GM12878 (cell line): Measurements from ENCODE around the gene UBR7. TPM values are rescaled to one million over a fixed set of nuclear protein-coding genes. Genes with fewer than 3 reads are reported as not detected.

Experiments used
- ATAC-seq: fragments of 200-7000 bp; cut with Tn5 transposase; 3 replicates; pipeline ENCODE4 v1.9.1; 2020; ENCODE audit warnings: mild to moderate bottlenecking, moderate library complexity
- BruUV-seq: library from RNA; stranded (reverse); fragments of 400-500 nt; replicated peaks from 2 replicates; lab custom pipeline; 2021; lab: Mats Ljungman, UMichigan
- CTCF ChIA-PET: fragments of 300-600 bp; sonication (Branson Sonifier 250); formaldehyde crosslinking; extraction: SDS; loops from one replicate; lab custom pipeline; 2021; ENCODE audit warnings: inconsistent platforms; lab: Yijun Ruan, JAX
- POLR2A ChIA-PET: fragments of 350-600 bp; formaldehyde crosslinking; extraction: SDS; loops from one replicate; lab custom pipeline; 2021; ENCODE audit warnings: inconsistent platforms; lab: Charles Lee
- RAD21 ChIA-PET: fragments of 300-600 bp; sonication (Branson Sonifier 250); formaldehyde crosslinking; loops from one replicate; lab custom pipeline; 2023; ENCODE audit warnings: antibody characterized with exemption; ENCODE audit not compliant: unreplicated experiment; lab: Charles Lee
- SMC1A ChIA-PET: fragments of 300-600 bp; sonication (Branson Sonifier 250); formaldehyde crosslinking; loops from one replicate; lab custom pipeline; 2023; ENCODE audit not compliant: unreplicated experiment, uncharacterized antibody; lab: Charles Lee
- DNase-seq: peaks from one replicate; pipeline ENCODE4 v3.0.0-alpha.2; 2011; ENCODE audit warnings: low read depth, low spot score
- FAIRE-seq: peaks from 3 replicates; lab custom pipeline; 2011; peaks lifted over from hg19 to GRCh38; lab: Jason Lieb, UNC
- H2AFZ ChIP-seq: 2 replicates; pipeline ENCODE4 v1.6.0; 2011; ENCODE audit warnings: low read depth, low read length, control low read depth; ENCODE audit not compliant: control insufficient read depth
- H3K27ac ChIP-seq: 2 replicates; pipeline ENCODE4 v1.5.1; 2011; ENCODE audit warnings: control low read depth; ENCODE audit not compliant: control insufficient read depth, insufficient read depth
- H3K27me3 ChIP-seq, 2 experiments: replicated peaks in 1 of 2; 2 replicates each; pipeline versions ENCODE4 v1.6.0 to v1.6.1; 2011; ENCODE audit warnings: low read length in 1 of 2; ENCODE audit not compliant: control insufficient read depth in 2 of 2, insufficient read depth in 2 of 2
- H3K36me3 ChIP-seq, 2 experiments: 2 replicates each; pipeline ENCODE4 v1.5.1; 2011; ENCODE audit warnings: low read length in 1 of 2; ENCODE audit not compliant: control insufficient read depth in 2 of 2, insufficient read depth in 2 of 2
- H3K4me1 ChIP-seq: 2 replicates; pipeline ENCODE4 v1.6.1; 2011; ENCODE audit warnings: mild to moderate bottlenecking, low read length, moderate library complexity, mixed read lengths; ENCODE audit not compliant: control insufficient read depth, insufficient read depth
- H3K4me2 ChIP-seq: 2 replicates; pipeline ENCODE4 v1.6.0; 2011; ENCODE audit warnings: control low read depth; ENCODE audit not compliant: control insufficient read depth, insufficient read depth
- H3K4me3 ChIP-seq: fragments of 200-600 bp; sonication (generic); 2 replicates; pipeline ENCODE4 v1.5.1; 2016
- H3K79me2 ChIP-seq: 2 replicates; pipeline ENCODE4 v1.6.0; 2011; ENCODE audit warnings: low read length; ENCODE audit not compliant: control insufficient read depth, insufficient read depth
- H3K9ac ChIP-seq: 2 replicates; pipeline ENCODE4 v1.8.0; 2011; ENCODE audit warnings: low read length, control low read depth, mixed read lengths; ENCODE audit not compliant: control insufficient read depth, insufficient read depth
- H3K9me3 ChIP-seq: replicated peaks from 3 replicates; pipeline ENCODE4 v1.5.1; 2011; ENCODE audit warnings: mild to moderate bottlenecking, low read length; ENCODE audit not compliant: control insufficient read depth, insufficient read depth
- H4K20me1 ChIP-seq: 2 replicates; pipeline ENCODE4 v1.6.0; 2011; ENCODE audit not compliant: control insufficient read depth, insufficient read depth
- KAT2A ChIP-seq: conservative IDR thresholded peaks from 2 replicates; pipeline ENCODE4 v1.6.1; 2011; ENCODE audit warnings: low read depth, low read length; ENCODE audit not compliant: control insufficient read depth
- WGBS: methylation state at CpG from one replicate; pipeline ENCODE4 v1.1.6; 2016; ENCODE audit warnings: low lambda C conversion rate; ENCODE audit not compliant: insufficient replicate concordance, insufficient coverage; ENCODE audit errors: missing lambda C conversion rate; 5-methylcytosine and 5-hydroxymethylcytosine counted together
- in situ Hi-C: fragments of 300-500 bp; cut with MboI; formaldehyde crosslinking; loops from 9 replicates; pipeline ENCODE4 v1.14.3; 2018; ENCODE audit warnings: mixed read lengths
- intact Hi-C: fragments of 100-400 bp; cut with micrococcal nuclease; formaldehyde crosslinking; loops from one replicate; pipeline ENCODE4 v1.14.2; 2022; ENCODE audit not compliant: unreplicated experiment
- polyA plus RNA-seq, 11 experiments: library from polyadenylated mRNA; depleted of rRNA in 4 of 11; unstranded in 6 of 11; stranded (reverse) in 5 of 11; fragments of >200 nt; fragmentation: Nextera tagmentation in 4 of 11; fragmentation: Illumina TruSeq in 1 of 11; extraction: Ambion mirVana in 4 of 11; extraction: Trizol in 1 of 11; gene quantifications; 1 replicate in 1 of 11; 2 replicates in 10 of 11; pipeline versions ENCODE4 v1.2.1 to v1.2.3, GENCODE V29; 2011 to 2016; ENCODE audit warnings: inconsistent platforms in 2 of 11, missing spikeins in 2 of 11, low read depth in 1 of 11
- total RNA-seq, 4 experiments: library from RNA; depleted of rRNA in 3 of 4; stranded (reverse); fragments of >200 nt in 3 of 4; fragmentation: Illumina TruSeq in 1 of 4; extraction: Trizol in 1 of 4; gene quantifications; 2 replicates each; pipeline versions ENCODE4 v1.2.1 to v1.2.3, GENCODE V29; 2013 to 2021
- TF ChIP-seq, protein P1 (sequence below): fragments of 450-650 bp; IDR thresholded peaks from 2 replicates; pipeline ENCODE4 v1.6.1; 2016; ENCODE audit warnings: mild to moderate bottlenecking, moderate library complexity, borderline replicate concordance

Gene UBR7
- total and polyA plus RNA-seq, 10 of the 15 experiments (the other 5 are each of a cell fraction or from before 2014, with no cell fraction given): 14.3 to 85.6 (median 49.9) TPM

DNA sequence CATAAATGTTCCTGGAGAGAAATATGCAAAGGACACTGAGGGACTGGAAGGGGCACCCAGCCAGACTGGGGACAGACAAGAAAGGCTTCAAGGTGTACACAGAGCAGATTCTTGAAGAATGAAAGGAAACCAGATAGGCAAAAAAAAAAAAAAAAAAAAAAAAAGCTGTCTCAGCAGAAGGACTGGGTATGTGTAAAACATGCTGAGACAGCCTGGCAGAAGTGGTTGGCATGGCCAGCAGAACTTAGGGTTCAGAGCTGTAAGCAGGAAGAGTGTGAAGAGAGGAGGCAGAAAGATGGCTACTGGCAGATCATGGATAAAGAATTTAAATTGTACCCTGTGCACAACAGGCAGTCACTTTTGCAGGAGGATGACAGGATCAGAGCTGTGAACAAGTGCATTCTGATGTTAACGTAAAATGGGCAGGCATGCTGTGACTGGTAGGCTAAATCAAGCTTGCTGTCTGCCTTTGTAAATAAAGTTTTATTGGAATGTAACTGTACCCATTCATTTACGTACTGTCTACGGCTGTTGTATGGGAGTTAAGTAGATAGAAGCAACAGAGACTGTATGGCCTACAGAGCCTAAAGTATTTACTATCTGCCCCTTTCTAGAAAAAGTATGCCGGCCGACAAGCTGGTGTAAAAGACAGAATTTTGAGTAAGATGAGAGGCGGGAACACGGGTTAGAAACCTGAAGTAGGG, 42.2 kb downstream of the UBR7 start:
- Histone ChIP-seq H3K9me3 (no peaks in the 10 kb centered on the region), H3K9ac (no peak overlapping the region), H3K27me3 (no peaks in the 10 kb centered on the region), H4K20me1 (no peaks in the 10 kb centered on the region), H3K79me2 (no peaks in the 10 kb centered on the region)
- no peak for ATAC-seq
- SMC1A ChIA-PET: interaction anchor here (0.8 to 1.8 kb wide), 7 partner anchors 10 to 297 kb away, joined by 3 to 6 read pairs (median 3); no protein-coding TSS in a partner anchor
- 94% methylated on average over 7 of the region's 7 CpGs for WGBS
- TF ChIP-seq, protein P1, sequence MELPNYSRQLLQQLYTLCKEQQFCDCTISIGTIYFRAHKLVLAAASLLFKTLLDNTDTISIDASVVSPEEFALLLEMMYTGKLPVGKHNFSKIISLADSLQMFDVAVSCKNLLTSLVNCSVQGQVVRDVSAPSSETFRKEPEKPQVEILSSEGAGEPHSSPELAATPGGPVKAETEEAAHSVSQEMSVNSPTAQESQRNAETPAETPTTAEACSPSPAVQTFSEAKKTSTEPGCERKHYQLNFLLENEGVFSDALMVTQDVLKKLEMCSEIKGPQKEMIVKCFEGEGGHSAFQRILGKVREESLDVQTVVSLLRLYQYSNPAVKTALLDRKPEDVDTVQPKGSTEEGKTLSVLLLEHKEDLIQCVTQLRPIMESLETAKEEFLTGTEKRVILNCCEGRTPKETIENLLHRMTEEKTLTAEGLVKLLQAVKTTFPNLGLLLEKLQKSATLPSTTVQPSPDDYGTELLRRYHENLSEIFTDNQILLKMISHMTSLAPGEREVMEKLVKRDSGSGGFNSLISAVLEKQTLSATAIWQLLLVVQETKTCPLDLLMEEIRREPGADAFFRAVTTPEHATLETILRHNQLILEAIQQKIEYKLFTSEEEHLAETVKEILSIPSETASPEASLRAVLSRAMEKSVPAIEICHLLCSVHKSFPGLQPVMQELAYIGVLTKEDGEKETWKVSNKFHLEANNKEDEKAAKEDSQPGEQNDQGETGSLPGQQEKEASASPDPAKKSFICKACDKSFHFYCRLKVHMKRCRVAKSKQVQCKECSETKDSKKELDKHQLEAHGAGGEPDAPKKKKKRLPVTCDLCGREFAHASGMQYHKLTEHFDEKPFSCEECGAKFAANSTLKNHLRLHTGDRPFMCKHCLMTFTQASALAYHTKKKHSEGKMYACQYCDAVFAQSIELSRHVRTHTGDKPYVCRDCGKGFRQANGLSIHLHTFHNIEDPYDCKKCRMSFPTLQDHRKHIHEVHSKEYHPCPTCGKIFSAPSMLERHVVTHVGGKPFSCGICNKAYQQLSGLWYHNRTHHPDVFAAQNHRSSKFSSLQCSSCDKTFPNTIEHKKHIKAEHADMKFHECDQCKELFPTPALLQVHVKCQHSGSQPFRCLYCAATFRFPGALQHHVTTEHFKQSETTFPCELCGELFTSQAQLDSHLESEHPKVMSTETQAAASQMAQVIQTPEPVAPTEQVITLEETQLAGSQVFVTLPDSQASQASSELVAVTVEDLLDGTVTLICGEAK: peak; percentile 51; the same call in 1 of the 2 replicates
- TF ChIP-seq KAT2A: no peak
- TF ChIP-seq, all 136 proteins: peak for 1
- H3K4me1 ChIP-seq: no peaks in the 10 kb centered on the region
- BruUV-seq: no TSS peak
- in situ Hi-C loops: loop anchor here (25.0 kb wide), 1 partner anchor 288 kb away; no protein-coding TSS in a partner anchor
- H3K27ac ChIP-seq: no peak overlapping the region
- ChIA-PET RAD21 (interaction anchor here (1.6 to 1.8 kb wide), 2 partner anchors 9 to 136 kb away, joined by 3 to 4 read pairs; no protein-coding TSS in a partner anchor), POLR2A (interaction anchor here (0.6 kb wide), 1 partner anchor 81 kb away, joined by 4 read pairs; no protein-coding TSS in a partner anchor), CTCF (interaction anchor here (1.0 to 1.7 kb wide), 4 partner anchors 15 to 288 kb away, joined by 5 to 7 read pairs (median 5); no protein-coding TSS in a partner anchor)
- no peak overlapping the region for H2AFZ ChIP-seq
- no peak overlapping the region for H3K4me2 ChIP-seq
- H3K36me3 ChIP-seq: peaks cover 10 to 18% of the 10 kb centered on the region in 2 experiments
- intact Hi-C loops: no loop called here
- FAIRE-seq (no peak), DNase-seq (no peak)
- H3K4me3 ChIP-seq: no peak overlapping the region
